ENCODE data around the gene PTCHD1.

PTCHD1 gene

GRCh38 chrX:23344904-23345271 is 10.2 kb downstream of the PTCHD1 start:
- FAIRE-seq = no peak
- no peak for DNase-seq (ENCODE audit: low spot score)

GRCh38 chrX:23356189-23356588 is 21.5 kb downstream of the PTCHD1 start:
- DNase-seq (ENCODE audit: low spot score) (no peak), FAIRE-seq (no peak)

DNA sequence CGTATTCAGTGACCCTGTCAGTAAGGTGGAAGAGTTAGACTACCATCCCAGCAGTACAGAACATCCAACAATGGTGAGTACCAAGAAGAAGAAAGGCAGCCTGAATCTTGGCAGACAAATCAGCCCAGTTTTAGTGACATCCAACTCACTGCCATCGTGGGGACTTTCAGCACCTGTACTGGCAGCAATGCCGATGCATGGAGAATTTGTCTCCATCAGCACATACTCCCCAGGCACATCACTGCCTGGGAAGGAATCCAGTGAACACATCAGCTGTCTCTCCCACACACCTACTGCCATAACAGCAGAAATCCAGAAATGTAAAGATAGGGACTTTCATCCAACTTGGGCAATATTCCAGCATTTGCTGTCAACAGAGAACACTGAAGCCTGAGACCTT is 29.8 kb downstream of the PTCHD1 start:
- DNase-seq (ENCODE audit: low spot score) (no peak), FAIRE-seq (no peak)

GRCh38 chrX:23365541-23365940 is 30.9 kb downstream of the PTCHD1 start:
- FAIRE-seq = no peak

DNA sequence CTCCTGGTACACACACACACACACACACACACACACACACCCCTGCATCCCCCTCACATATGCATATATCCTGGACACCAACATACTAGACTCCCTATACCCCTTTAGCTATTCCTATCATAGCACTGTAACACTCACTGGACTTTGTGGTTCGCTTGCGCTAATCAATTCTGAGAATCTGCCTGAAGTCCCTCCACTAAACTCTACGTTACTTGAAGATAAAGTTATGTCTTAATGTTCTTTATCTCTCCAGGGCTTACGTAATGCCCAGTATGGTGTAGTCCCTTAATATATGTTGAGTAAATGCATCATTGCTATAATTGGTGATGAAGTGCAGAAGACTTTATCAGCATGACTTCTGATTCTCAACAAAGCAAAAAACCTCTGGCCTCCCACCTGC is 32.3 kb downstream of the PTCHD1 start:
- DNase-seq (ENCODE audit: low spot score) = no peak
- FAIRE-seq = no peak

More at GRCh38 chrX:23365541-23365940, 30.9 kb downstream of the PTCHD1 start:
- DNase-seq (ENCODE audit: low spot score) = no peak

DNA sequence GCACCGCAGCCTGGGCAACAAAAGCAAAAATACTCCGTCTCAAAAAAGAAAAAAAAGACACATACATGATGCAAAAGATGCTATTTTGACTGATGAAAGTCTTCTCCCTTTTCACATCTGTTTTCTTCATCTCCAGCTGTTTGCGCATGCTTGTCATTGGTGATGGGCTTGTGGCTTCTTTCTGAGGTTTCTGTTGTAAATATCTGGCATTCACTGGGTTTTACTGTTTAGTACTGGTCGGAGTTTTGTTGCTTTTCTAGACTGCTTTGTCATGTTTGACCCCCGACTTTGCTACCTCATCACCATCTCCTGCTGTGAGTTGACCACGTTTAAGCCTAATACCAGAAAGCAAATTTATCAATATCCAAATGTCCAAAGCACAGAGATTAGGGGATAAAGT is 34.4 kb downstream of the PTCHD1 start:
- no peak for DNase-seq (ENCODE audit: low spot score)
- FAIRE-seq = no peak

DNA sequence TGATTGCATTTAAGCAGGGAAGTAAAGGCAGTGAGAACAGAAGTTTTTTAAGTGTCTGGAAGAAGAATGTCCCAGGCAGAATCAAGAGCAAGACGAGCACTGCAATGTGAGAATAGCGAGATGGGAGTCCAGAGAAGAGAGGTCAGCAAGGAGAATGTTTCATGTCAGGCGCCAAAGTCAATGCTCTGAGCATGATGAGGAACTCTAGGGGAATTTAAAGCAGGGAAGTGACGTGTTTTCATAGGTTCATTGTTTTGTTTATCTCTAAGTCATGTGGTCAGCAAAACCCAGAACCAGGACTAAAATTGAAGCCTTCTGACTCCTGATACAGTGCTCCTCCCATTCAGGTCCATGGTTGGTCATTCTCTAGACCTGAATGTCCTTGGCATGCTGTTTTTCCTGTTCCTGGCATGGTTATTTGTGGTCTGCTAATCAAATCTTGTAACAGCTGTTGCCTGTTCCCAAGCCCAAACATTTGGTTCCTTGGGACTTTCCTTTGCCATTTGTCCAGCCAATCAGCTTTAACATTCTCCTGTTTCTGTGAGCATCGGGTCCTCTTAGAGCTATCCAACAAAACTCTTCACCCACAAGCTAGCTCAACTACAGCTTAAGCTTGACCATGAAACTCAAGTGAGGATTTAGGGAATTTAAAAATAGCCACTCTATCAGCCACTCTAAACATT is 37.7 kb downstream of the PTCHD1 start:
- no peak for DNase-seq (ENCODE audit: low spot score)

DNA sequence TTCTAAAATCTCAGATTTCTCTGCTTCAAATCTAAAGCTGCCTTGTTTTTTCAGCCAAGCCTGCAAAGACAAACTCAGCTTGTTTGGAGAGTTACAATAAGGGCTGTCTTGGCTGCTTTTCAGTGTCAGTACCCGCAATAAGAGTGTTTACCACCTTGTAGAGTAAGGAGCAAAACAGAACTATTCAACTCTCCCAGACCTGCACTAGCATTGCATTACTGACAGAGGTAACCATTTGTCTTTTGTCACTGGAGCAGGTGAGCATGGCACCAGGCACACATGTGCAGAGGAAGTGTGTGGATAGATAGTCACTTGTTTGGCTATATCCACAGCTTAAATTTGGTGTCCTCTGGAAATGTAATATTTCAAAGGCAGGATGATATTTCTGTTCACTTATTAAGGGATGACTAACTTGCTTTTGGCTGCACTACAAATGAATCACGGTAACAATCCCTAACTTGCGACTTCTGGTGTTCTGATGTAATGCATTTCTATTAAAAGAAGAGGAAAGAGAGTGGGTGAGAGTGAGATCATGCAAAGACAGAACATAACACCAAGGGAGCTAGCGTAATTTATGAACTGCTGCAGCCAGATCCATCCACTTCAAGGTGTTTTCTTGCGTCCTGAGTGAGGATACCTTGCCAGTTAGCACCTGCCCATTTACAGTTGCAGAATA is 38.6 kb downstream of the PTCHD1 start:
- no peak for FAIRE-seq
- DNase-seq (ENCODE audit: low spot score) = peak; percentile 19

More for the DNA sequence above, 37.7 kb downstream of the PTCHD1 start:
- no peak for FAIRE-seq

DNA sequence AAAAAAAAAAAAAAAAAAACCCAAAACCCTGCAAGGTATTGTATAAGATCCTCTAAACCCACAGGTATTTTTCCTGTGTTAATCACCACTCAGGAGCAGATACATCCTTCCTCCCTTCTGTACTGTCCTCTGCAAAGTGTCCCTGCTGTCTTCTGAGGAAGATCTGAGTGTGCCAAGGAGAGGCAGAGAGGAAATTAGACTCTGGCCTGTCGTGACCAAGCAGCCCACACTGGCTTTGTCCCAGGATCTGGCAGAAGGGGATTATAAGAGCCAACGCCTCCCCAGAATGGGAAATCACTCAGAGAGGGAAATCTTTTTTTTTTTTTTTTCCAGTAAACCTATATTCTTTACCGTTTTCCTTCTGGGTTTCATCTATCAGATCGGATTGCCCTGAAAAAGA is 39.6 kb downstream of the PTCHD1 start:
- DNase-seq (ENCODE audit: low spot score) = no peak
- FAIRE-seq = no peak

- no peak for FAIRE-seq
- no peak for DNase-seq (ENCODE audit: low spot score)
Observed at GRCh38 chrX:23376581-23376980, 41.9 kb downstream of the PTCHD1 start.

- FAIRE-seq (no peak), DNase-seq (ENCODE audit: low spot score) (no peak)
Observed at GRCh38 chrX:23380581-23380980, 45.9 kb downstream of the PTCHD1 start.

- DNase-seq (ENCODE audit: low spot score) (no peak), FAIRE-seq (no peak)
Observed at GRCh38 chrX:23381099-23382087, 46.7 kb downstream of the PTCHD1 start.

- FAIRE-seq (no peak), DNase-seq (ENCODE audit: low spot score) (no peak)
Observed at GRCh38 chrX:23382572-23382971, 47.9 kb downstream of the PTCHD1 start.

- DNase-seq (ENCODE audit: low spot score) (no peak), FAIRE-seq (no peak)
Observed at GRCh38 chrX:23383411-23383810, 48.8 kb downstream of the PTCHD1 start.

DNA sequence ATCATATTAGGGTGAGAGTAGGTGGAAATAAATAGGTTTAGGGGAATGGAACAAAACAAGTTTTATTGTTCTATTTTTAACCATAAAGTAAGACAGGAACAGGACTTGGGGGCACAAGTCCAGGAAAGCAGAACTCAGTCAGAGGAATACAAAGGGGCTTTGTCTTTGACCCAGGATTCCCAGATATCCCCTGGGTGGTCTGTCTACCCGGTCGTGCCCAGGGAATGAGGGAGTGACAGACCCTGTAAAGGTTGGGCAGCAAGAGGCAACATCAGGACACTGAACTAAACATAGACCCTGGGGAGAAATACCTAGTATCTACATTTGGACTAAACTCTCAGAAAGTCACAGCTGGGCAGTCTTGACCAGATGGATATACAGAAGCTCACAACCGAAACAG is 50.6 kb downstream of the PTCHD1 start:
- FAIRE-seq (no peak), DNase-seq (ENCODE audit: low spot score) (no peak)

- no peak for DNase-seq (ENCODE audit: low spot score)
- FAIRE-seq = no peak
Observed at GRCh38 chrX:23386260-23386659, 51.6 kb downstream of the PTCHD1 start.

DNA sequence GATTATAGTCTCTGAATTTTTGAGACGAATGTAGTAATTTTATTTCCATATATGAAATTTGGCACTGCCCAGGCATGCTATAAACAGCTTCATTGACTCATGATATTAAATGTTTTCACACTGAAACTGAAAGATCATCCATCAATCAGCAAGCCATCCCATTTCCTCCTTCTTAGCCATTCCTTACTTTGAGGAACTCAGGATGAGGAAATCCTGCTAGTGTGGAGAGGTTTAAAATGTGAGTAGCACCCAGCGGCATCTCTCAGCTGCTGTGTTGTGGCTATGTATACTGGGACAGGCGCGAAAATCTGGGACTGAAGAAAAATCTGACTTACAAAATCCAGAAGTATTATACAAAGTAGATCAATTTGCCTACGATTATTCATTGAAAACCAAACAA is 52.1 kb downstream of the PTCHD1 start:
- no peak for FAIRE-seq
- no peak for DNase-seq (ENCODE audit: low spot score)

DNA sequence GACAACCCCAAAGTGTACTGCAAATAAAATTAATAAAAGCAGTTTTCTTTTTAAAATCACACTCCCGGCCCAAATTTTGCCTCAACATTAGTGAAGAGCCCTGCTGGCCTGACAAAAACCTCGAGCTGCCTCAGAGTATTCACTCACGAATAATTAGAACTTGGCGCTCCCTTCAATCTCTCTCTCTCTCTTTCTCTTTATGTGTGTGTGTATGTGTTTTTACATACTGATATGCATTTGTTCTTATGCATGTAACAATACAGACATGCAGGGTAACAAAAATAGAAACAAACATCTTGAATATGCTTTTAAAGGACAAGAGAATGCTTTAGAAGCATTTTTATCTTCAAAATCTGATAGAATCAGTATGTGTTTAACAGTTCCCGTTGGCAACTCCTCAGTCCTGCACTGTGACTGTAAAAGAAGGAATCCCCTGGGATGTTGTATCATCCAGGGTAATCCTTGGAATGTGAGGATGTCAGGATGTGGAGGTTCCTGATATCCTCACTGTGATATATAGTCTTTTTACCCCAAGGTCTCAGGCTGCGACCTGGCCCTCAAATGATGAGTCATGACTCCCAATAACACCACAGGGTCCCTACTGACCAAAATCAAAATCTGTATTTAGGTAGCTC is 53.0 kb downstream of the PTCHD1 start:
- DNase-seq (ENCODE audit: low spot score) (no peak), FAIRE-seq (no peak)

DNA sequence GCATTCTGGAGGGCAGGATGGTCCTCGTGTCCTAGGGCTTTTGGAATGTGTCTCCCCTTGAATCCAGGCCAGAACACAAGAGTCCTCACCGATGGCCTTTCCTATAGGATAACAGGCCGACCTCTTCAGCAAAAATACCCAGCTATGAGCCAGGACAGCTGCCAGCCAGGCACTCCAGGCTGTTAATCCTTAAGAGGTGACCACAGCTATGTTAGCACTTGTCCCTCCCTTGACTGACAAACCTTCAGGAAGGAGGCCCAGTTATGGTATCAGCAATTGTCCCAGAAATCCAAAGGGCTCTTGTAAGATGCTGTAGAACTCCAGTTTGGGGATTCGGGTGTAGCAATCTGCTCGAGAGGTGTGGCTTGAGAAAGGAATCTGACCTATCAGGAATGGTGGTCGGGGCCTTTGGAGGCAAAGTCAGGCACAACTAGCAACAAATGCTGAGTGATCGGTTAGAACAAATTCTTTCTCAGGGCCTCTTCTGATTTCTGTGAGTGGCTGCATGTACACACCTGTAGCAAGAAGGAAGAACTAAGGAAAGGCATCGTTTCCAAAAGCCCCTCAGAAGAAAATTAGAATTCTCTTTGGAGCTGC is 54.6 kb downstream of the PTCHD1 start:
- FAIRE-seq (no peak), DNase-seq (ENCODE audit: low spot score) (no peak)

- DNase-seq (ENCODE audit: low spot score) (no peak), FAIRE-seq (no peak)
Observed at GRCh38 chrX:23390979-23391378, 56.3 kb downstream of the PTCHD1 start.

DNA sequence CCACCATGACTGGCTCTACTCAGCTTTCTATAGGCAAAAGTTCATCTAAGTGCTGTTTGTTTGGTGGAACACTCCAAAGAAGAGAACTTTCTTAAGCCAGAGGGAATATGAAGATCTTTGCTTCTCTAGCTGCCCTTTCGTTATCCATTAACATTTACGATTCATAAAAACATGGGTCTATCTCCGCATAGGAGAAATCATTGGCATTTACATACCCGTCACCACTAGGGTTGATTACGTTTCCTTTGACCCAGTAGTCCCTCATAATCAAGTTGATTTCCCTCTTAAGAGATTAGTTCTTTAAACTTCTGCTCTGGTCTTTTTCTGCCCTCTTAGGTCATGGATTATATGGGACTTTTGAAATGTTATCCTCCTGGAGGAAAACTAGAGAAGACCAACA is 57.5 kb downstream of the PTCHD1 start:
- FAIRE-seq (no peak), DNase-seq (ENCODE audit: low spot score) (no peak)
